Glutamatergic neuron (in vitro differentiated cells): ENCODE results near the gene RB1. TPM values are rescaled to one million over a fixed set of nuclear protein-coding genes. Genes with fewer than 3 reads are reported as not detected.
"Not testable (repeated sequence)": the region's sequence is repeated elsewhere in the genome, so short reads cannot be mapped to it uniquely, and the experiment has no call there.

Experiments used
- DNase-seq: peaks from one replicate; pipeline ENCODE4 v3.0.0; 2022
- H3K27ac Mint-ChIP-seq: one replicate; pipeline ENCODE4 v1.8.0; 2020; ENCODE audit warnings: mild to moderate bottlenecking, mixed read lengths, inconsistent platforms; ENCODE audit not compliant: unreplicated experiment
- H3K27me3 Mint-ChIP-seq: one replicate; pipeline ENCODE4 v1.8.0; 2020; ENCODE audit warnings: mild to moderate bottlenecking, moderate library complexity, mixed read lengths, inconsistent platforms; ENCODE audit not compliant: unreplicated experiment
- H3K36me3 Mint-ChIP-seq: one replicate; pipeline ENCODE4 v1.8.0; 2020; ENCODE audit warnings: mild to moderate bottlenecking, mixed read lengths, inconsistent platforms; ENCODE audit not compliant: unreplicated experiment
- H3K4me1 Mint-ChIP-seq: one replicate; pipeline ENCODE4 v1.8.0; 2020; ENCODE audit warnings: mild to moderate bottlenecking, low read depth, mixed read lengths, inconsistent platforms; ENCODE audit not compliant: unreplicated experiment
- H3K4me3 Mint-ChIP-seq: one replicate; pipeline ENCODE4 v1.8.0; 2020; ENCODE audit warnings: mild to moderate bottlenecking, mixed read lengths, inconsistent platforms; ENCODE audit not compliant: unreplicated experiment
- H3K9me3 Mint-ChIP-seq: one replicate; pipeline ENCODE4 v1.8.0; 2020; ENCODE audit warnings: mild to moderate bottlenecking, moderate library complexity, mixed read lengths, inconsistent platforms; ENCODE audit not compliant: unreplicated experiment
- CTCF ChIP-seq: fragments of 200-600 bp; sonication (generic); IDR thresholded peaks from one replicate; pipeline ENCODE4 v1.5.0; 2021; ENCODE audit not compliant: partially characterized antibody, unreplicated experiment
- total RNA-seq: library from RNA; stranded (reverse); fragmentation: NEBNext Ultra II Directional; extraction: Animal tissue kit (Norgen Biotek cat#: 25700); gene quantifications from one replicate; pipeline ENCODE4 v1.2.1, GENCODE V29; 2021; ENCODE audit not compliant: unreplicated experiment

The RB1 gene
- total RNA-seq, 1 donor from 2014 or later = 50.3 TPM

GRCh38 chr13:48448285-48448958 is 144.9 kb downstream of the RB1 start:
- no peaks in the 10 kb centered on the region for H3K4me1 Mint-ChIP-seq
- DNase-seq = no peak
- peaks cover 5% of the 10 kb centered on the region for H3K36me3 Mint-ChIP-seq
- H3K4me3 Mint-ChIP-seq = no peak overlapping the region
- no peaks in the 10 kb centered on the region for H3K27me3 Mint-ChIP-seq
- no peak for TF ChIP-seq CTCF
- no peak overlapping the region for H3K27ac Mint-ChIP-seq
- peaks cover 4% of the 10 kb centered on the region for H3K9me3 Mint-ChIP-seq

DNA sequence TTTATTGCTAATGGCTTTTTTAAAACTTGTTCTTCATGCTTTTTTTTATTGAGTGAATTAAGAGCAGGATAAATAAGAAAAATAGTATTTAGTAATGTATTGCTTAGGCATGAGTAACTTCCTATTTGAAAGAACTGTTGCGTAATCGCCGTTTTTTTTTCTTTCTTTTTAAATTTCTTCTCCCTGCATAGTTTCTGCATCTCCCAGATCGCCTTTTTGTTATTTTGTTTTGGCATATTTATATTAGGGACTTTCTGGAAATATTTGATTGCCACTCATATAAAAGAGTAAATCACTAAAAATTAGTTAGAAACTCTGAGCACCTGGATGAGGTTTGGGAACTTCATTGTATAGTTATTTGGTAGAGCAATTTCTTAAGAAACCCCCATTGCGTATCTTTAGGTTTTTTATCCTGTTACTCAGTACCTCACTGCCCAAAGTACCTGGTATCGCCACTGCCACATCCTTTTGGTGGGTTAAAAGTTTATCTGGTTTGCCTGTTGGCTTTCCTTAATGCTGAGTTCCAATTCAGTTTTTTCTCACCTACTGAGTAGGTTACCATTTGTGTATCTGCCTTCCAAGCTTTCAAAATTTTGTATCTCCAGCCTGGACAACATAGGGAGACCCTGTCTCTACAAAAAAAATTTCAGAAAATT is 145.5 kb downstream of the RB1 start:
- no peak overlapping the region for H3K4me3 Mint-ChIP-seq
- DNase-seq = no peak
- no peak overlapping the region for H3K27ac Mint-ChIP-seq
- no peaks in the 10 kb centered on the region for H3K4me1 Mint-ChIP-seq
- H3K9me3 Mint-ChIP-seq = peaks cover 4% of the 10 kb centered on the region
- TF ChIP-seq CTCF = no peak
- peaks cover 5% of the 10 kb centered on the region for H3K36me3 Mint-ChIP-seq
- no peaks in the 10 kb centered on the region for H3K27me3 Mint-ChIP-seq

DNA sequence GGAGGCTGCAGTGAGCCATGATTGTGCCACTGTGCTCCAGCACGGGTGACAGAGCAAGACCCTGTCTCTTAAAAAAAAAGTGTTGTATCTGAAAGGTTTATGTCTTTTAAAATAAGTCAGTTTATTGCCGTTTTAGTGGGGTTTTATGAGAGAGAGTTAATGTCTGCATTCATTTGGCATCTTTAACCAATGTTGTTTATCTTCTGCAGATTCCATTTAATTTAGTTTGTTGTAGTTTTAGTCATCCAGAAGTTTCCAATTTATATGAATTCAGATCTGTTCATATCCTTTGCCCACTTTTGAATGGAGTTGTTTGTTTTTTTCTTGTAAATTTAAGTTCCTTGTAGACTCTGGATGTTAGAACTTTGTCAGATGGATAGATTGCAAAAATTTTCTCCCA is 146.1 kb downstream of the RB1 start:
- Mint-ChIP-seq H3K4me1 (no peaks in the 10 kb centered on the region), H3K4me3 (no peak overlapping the region), H3K36me3 (peaks cover 5% of the 10 kb centered on the region), H3K27me3 (no peaks in the 10 kb centered on the region), H3K27ac (no peak overlapping the region), H3K9me3 (peaks cover 4% of the 10 kb centered on the region)
- no peak for TF ChIP-seq CTCF
- no peak for DNase-seq

DNA sequence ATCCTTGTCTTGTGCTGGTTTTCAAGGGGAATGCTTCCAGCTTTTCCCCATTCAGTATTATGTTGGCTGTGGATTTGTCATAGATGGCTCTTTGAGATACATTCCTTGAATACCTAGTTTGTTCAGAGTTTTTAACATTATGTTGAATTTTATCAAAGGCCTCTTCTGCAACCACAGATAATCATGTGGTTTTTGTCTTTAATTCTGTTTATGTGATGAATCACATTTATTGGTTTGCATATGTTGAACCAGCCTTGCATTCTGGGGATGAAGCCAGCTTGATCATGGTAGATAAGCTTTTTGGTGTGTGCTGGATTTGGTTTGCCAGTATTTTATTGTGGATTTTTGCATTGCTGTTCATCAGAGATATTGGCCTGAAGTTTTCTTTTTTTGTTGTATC is 147.6 kb downstream of the RB1 start:
- H3K36me3 Mint-ChIP-seq = not testable (repeated sequence)

DNA sequence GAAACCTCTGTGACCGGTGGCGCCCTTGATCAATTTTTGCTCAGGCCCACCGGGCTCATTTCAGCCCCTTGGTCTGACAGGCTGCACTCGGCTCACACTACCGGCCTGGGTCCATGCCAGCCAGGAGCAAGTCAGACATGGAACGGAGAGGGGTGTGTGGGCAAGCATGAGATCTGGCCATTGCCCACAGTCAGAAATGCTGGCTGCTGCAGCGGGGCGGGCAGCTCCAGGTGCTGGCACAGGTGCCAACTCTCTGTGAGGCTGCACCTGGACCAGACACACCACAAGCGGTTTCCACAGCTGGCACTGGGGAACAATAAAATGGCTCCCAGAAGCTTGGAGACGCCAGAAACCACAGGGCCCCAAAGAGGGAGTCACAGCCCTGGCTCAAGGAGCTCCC is 153.0 kb downstream of the RB1 start:
- no peak overlapping the region for H3K4me3 Mint-ChIP-seq
- H3K27me3 Mint-ChIP-seq = no peaks in the 10 kb centered on the region
- peaks cover 2% of the 10 kb centered on the region for H3K9me3 Mint-ChIP-seq
- no peaks in the 10 kb centered on the region for H3K4me1 Mint-ChIP-seq
- no peak for TF ChIP-seq CTCF
- H3K27ac Mint-ChIP-seq = no peak overlapping the region
- H3K36me3 Mint-ChIP-seq = no peaks in the 10 kb centered on the region
- no peak for DNase-seq

More for the DNA sequence above, 147.6 kb downstream of the RB1 start:
- not testable (repeated sequence) for H3K27me3 Mint-ChIP-seq, H3K27ac Mint-ChIP-seq, H3K4me1 Mint-ChIP-seq, H3K9me3 Mint-ChIP-seq, DNase-seq, H3K4me3 Mint-ChIP-seq
